Adrenal gland (tissue), 5 donors: Measurements from ENCODE around the gene TNP1.

Source experiments
- POLR2A ChIP-seq, 2 donors: fragments of 450-650 bp; IDR thresholded peaks; one replicate each; pipeline ENCODE4 v1.6.1; 2017; ENCODE audit warnings: antibody characterized with exemption in 2 of 2, mild to moderate bottlenecking in 2 of 2, moderate library complexity in 1 of 2
- TF ChIP-seq, protein P1 (sequence below), 6 experiments: fragments of 450-650 bp in 4 of 6; fragments of 200-600 bp in 2 of 6; sonication (generic) in 1 of 6; IDR thresholded peaks; 1 replicate in 5 of 6; 2 replicates in 1 of 6; pipeline versions ENCODE4 v1.5.1 to v1.8.0; 2016 to 2021; ENCODE audit warnings: antibody characterized with exemption in 6 of 6, mild to moderate bottlenecking in 2 of 6, moderate library complexity in 1 of 6
- donor health status: DM: no; HTN: no; CAD: no.

DNA sequence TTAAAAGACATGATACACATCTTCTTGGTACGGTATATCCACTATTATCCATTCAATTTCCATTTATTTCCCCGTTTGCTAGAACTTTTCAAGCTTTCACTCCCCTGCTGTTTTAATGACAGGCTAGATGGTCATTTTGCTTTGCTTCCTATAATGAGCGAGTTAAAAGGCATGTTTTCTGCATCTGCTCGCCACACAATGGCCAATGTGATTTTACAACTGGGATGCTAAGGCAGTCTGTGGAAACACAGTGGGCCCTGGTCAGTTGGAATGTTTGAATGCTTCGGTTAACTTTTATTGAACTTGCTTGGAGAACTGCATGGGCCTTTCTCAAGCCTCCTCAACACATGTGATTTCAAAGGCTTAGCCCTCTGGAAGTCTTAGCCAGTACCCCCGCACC is 48.4 kb upstream of the TNP1 start:
- TF ChIP-seq, protein P1, sequence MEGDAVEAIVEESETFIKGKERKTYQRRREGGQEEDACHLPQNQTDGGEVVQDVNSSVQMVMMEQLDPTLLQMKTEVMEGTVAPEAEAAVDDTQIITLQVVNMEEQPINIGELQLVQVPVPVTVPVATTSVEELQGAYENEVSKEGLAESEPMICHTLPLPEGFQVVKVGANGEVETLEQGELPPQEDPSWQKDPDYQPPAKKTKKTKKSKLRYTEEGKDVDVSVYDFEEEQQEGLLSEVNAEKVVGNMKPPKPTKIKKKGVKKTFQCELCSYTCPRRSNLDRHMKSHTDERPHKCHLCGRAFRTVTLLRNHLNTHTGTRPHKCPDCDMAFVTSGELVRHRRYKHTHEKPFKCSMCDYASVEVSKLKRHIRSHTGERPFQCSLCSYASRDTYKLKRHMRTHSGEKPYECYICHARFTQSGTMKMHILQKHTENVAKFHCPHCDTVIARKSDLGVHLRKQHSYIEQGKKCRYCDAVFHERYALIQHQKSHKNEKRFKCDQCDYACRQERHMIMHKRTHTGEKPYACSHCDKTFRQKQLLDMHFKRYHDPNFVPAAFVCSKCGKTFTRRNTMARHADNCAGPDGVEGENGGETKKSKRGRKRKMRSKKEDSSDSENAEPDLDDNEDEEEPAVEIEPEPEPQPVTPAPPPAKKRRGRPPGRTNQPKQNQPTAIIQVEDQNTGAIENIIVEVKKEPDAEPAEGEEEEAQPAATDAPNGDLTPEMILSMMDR (IDR thresholded peaks at IDR 0.05), result no peak
- no peak for TF ChIP-seq POLR2A (IDR thresholded peaks at IDR 0.05)
